ENCODE data around the gene CDKN1A.

DNA sequence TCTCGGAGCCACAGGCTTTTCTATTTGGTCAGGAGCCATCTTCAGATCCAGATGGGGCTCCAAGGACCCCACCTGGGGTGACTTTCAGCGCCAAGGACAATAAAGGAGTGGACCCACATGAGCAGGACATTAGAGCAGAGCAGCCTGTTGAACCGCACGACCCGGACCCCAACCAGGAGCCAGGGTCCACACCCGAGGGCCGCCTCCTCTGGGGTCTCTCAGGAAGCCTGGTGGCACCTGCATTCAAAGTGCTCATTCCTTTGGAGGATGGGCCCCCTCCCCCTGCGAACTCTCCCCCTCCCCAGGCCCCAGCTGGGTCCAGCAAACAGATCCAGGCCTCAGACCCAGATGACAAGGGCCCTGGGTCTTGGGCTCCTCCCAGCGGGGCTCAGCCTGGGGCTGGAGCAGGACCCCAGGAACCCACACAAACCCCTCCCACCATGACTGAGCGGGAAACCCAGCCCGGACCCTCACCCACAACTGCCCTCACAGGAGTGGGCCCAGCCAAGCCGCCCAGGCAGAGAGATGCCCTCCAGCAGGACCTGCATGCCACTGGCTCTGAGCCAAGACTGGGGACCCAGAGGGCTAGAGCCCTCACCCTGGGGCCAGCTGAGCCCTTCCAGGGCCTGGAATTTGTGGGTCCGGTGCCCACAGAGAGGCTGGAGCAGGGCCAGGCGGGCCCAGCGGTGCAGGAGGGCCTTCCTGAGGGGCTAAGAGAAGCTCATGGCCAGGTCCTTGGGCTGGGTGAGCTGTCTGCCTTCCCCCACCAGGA is 43.0 kb downstream of the CDKN1A start:
- TF ChIP-seq, protein P1, sequence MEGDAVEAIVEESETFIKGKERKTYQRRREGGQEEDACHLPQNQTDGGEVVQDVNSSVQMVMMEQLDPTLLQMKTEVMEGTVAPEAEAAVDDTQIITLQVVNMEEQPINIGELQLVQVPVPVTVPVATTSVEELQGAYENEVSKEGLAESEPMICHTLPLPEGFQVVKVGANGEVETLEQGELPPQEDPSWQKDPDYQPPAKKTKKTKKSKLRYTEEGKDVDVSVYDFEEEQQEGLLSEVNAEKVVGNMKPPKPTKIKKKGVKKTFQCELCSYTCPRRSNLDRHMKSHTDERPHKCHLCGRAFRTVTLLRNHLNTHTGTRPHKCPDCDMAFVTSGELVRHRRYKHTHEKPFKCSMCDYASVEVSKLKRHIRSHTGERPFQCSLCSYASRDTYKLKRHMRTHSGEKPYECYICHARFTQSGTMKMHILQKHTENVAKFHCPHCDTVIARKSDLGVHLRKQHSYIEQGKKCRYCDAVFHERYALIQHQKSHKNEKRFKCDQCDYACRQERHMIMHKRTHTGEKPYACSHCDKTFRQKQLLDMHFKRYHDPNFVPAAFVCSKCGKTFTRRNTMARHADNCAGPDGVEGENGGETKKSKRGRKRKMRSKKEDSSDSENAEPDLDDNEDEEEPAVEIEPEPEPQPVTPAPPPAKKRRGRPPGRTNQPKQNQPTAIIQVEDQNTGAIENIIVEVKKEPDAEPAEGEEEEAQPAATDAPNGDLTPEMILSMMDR (IDR thresholded peaks at IDR 0.05; ENCODE audit: low read length) = no peak
- no peak for TF ChIP-seq EZH2phosphoT487 (IDR thresholded peaks at IDR 0.05; ENCODE audit: low read length)

Measured in MM.1S (cell line).